HG03139 (cell line): ENCODE measurements around the gene KIF12.
A peak's percentile ranks its signal among the peaks of the same experiment; 100 is the strongest.
"Not testable (repeated sequence)": the region's sequence is repeated elsewhere in the genome, so short reads cannot be mapped to it uniquely, and the experiment has no call there.

ENCODE experiments used
- ATAC-seq: cut with Tn5 transposase; IDR thresholded peaks from one replicate; pipeline ENCODE4 v1.9.1; 2021; ENCODE audit not compliant: unreplicated experiment

The KIF12 gene

GRCh38 chr9:114086009-114086408, 13.1 kb downstream of the KIF12 start:
- ATAC-seq: no peak

GRCh38 chr9:114085387-114085789, 13.7 kb downstream of the KIF12 start:
- ATAC-seq: no peak

GRCh38 chr9:114084282-114085073, 14.6 kb downstream of the KIF12 start:
- no peak for ATAC-seq

GRCh38 chr9:114083666-114084065, 15.4 kb downstream of the KIF12 start:
- ATAC-seq: no peak

- ATAC-seq: not testable (repeated sequence)
Measured at GRCh38 chr9:114082763-114083412, 16.2 kb downstream of the KIF12 start.

GRCh38 chr9:114082017-114082762, 16.9 kb downstream of the KIF12 start:
- ATAC-seq: peak; percentile 85

- ATAC-seq: no peak
Measured at GRCh38 chr9:114081441-114082016, 17.6 kb downstream of the KIF12 start.

GRCh38 chr9:114080773-114081440, 18.2 kb downstream of the KIF12 start:
- no peak for ATAC-seq

- no peak for ATAC-seq
Measured at GRCh38 chr9:114080195-114080772, 18.8 kb downstream of the KIF12 start.

GRCh38 chr9:114078781-114079156, 20.3 kb downstream of the KIF12 start:
- ATAC-seq: no peak

GRCh38 chr9:114078021-114078780, 20.9 kb downstream of the KIF12 start, which contains the start of gene AMBP:
Gene AMBP, minus strand, starts transcription at chr9:114078300. Its CDS starts 91 bp downstream, at chr9:114078209.
- no peak for ATAC-seq

GRCh38 chr9:114077162-114077837, 21.8 kb downstream of the KIF12 start:
- ATAC-seq: no peak

GRCh38 chr9:114076237-114077161, 22.6 kb downstream of the KIF12 start:
- ATAC-seq: no peak

- ATAC-seq: no peak
Measured at GRCh38 chr9:114075602-114076001, 23.5 kb downstream of the KIF12 start.

GRCh38 chr9:114072184-114073140, 26.6 kb downstream of the KIF12 start:
- ATAC-seq: no peak

- no peak for ATAC-seq
Measured at GRCh38 chr9:114071197-114071795, 27.8 kb downstream of the KIF12 start.
